HT1080 (cell line): ENCODE measurements around the gene OCRL. TPM values are rescaled to one million over a fixed set of nuclear protein-coding genes. Genes with fewer than 3 reads are reported as not detected.

ENCODE experiments used
- DNase-seq: peaks from one replicate; pipeline ENCODE4 v3.0.0-alpha.2; 2015; ENCODE audit warnings: low read depth
- polyA plus RNA-seq, 2 experiments: library from polyadenylated mRNA; depleted of rRNA; stranded (reverse); fragments of >200 nt; gene quantifications; 2 replicates each; pipeline ENCODE4 v1.2.3, GENCODE V29; 2015
- total RNA-seq: library from RNA; depleted of rRNA; stranded (reverse); fragments of >200 nt; shearing (Covaris generic); gene quantifications from 2 replicates; pipeline ENCODE4 v1.2.3, GENCODE V29; 2014; rRNA removed

Gene OCRL
- total RNA-seq = 12.7 and 14.2 TPM in 2 replicates
- polyA plus RNA-seq (2015; cell fraction: cytosol; rRNA removed) = 20.3 and 27.7 TPM in 2 replicates
- 35.7 and 36.0 TPM in 2 replicates for polyA plus RNA-seq (2015; cell fraction: nucleus; rRNA removed)

GRCh38 chrX:129540068-129540653 lies at the start of gene OCRL:
TSS of gene OCRL (plus strand) at chrX:129540259. CDS start at chrX:129540440, 181 bp downstream.
- peak; percentile 63 for DNase-seq

GRCh38 chrX:129490330-129490729 lies 49.7 kb upstream of the OCRL start:
- DNase-seq = no peak

- peak; percentile 60 for DNase-seq
Observed at GRCh38 chrX:129493643-129494042, 46.4 kb upstream of the OCRL start.

- no peak for DNase-seq
Observed at GRCh38 chrX:129494887-129495286, 45.2 kb upstream of the OCRL start.

GRCh38 chrX:129495900-129496299 lies 44.2 kb upstream of the OCRL start:
- peak; percentile 1 for DNase-seq

GRCh38 chrX:129496625-129497024 lies 43.4 kb upstream of the OCRL start:
- peak; percentile 6 for DNase-seq

GRCh38 chrX:129497146-129497843 lies 42.8 kb upstream of the OCRL start:
- DNase-seq = no peak

- DNase-seq = no peak
Observed at GRCh38 chrX:129510331-129510730, 29.7 kb upstream of the OCRL start.

- DNase-seq = no peak
Observed at GRCh38 chrX:129511689-129512088, 28.4 kb upstream of the OCRL start.

- no peak for DNase-seq
Observed at GRCh38 chrX:129512409-129512808, 27.6 kb upstream of the OCRL start.

GRCh38 chrX:129516402-129516801 lies 23.7 kb upstream of the OCRL start:
- no peak for DNase-seq

GRCh38 chrX:129520151-129520550 lies 19.9 kb upstream of the OCRL start:
- DNase-seq = no peak

- DNase-seq = peak; percentile 65
Observed at GRCh38 chrX:129522184-129523078, 17.6 kb upstream of the OCRL start.

- peak; percentile 30 for DNase-seq
Observed at GRCh38 chrX:129523079-129523911, 16.8 kb upstream of the OCRL start, which contains the start of gene SMARCA1. TSS of gene SMARCA1 (minus strand) at chrX:129523490. CDS start at chrX:129523370, 120 bp downstream.

GRCh38 chrX:129524250-129524850 lies 15.7 kb upstream of the OCRL start:
- no peak for DNase-seq

- no peak for DNase-seq
Observed at GRCh38 chrX:129525162-129525561, 14.9 kb upstream of the OCRL start.

GRCh38 chrX:129525896-129526295 lies 14.2 kb upstream of the OCRL start:
- DNase-seq = no peak

- DNase-seq = peak; percentile 10
Observed at GRCh38 chrX:129529685-129530281, 10.3 kb upstream of the OCRL start.

GRCh38 chrX:129530410-129530809 lies 9.6 kb upstream of the OCRL start:
- DNase-seq = no peak

GRCh38 chrX:129531132-129531531 lies 8.9 kb upstream of the OCRL start:
- no peak for DNase-seq
